HEK293 (cell line): Measurements from ENCODE around the gene ME3.

Experiments
- CTCF ChIA-PET: fragments of 350-600 bp; formaldehyde crosslinking; extraction: SDS; loops from one replicate; lab custom pipeline; 2021; ENCODE audit warnings: antibody characterized with exemption; lab: Yijun Ruan, JAX
- POLR2A ChIA-PET: fragments of 300-600 bp; formaldehyde crosslinking; extraction: SDS; loops from one replicate; lab custom pipeline; 2020; ENCODE audit warnings: antibody characterized with exemption, inconsistent platforms; lab: Yijun Ruan, JAX
- H3K27ac ChIP-seq: fragments of 200-500 bp; sonication (Bioruptor generic); 2 replicates; pipeline ENCODE4 v1.5.1; 2014; ENCODE audit warnings: low read depth, low read length, control low read depth, inconsistent platforms; ENCODE audit errors: extremely low read depth
- H3K36me3 ChIP-seq, 2 experiments: fragments of 200-500 bp in 1 of 2; sonication (Bioruptor generic) in 1 of 2; 1 replicate in 1 of 2; 2 replicates in 1 of 2; pipeline ENCODE4 v1.5.1; 2014 to 2017; ENCODE audit warnings: inconsistent platforms in 2 of 2, low read length in 2 of 2; ENCODE audit not compliant: control insufficient read depth in 2 of 2, insufficient read depth in 1 of 2
- H3K4me1 ChIP-seq: fragments of 200-500 bp; sonication (Bioruptor generic); 2 replicates; pipeline ENCODE4 v1.5.1; 2014; ENCODE audit warnings: mild to moderate bottlenecking, low read length, inconsistent platforms; ENCODE audit not compliant: control insufficient read depth, insufficient read depth
- H3K4me3 ChIP-seq: 2 replicates; pipeline ENCODE4 v1.5.1; 2011; ENCODE audit warnings: low read depth, mild to moderate bottlenecking, control low read depth, low read length, moderate library complexity
- H3K9me3 ChIP-seq: fragments of 200-500 bp; sonication (Bioruptor generic); 2 replicates; pipeline ENCODE4 v1.5.1; 2014; ENCODE audit warnings: low read depth, low read length, inconsistent platforms; ENCODE audit not compliant: control insufficient read depth, insufficient read depth
- FEZF1 ChIP-seq: fragments of 450-650 bp; formaldehyde crosslinking; IDR thresholded peaks from 2 replicates; pipeline ENCODE4 v1.5.1; 2016; ENCODE audit warnings: missing biosample characterization, missing genetic modification characterization
- GLI2 ChIP-seq: fragments of 450-650 bp; formaldehyde crosslinking; IDR thresholded peaks from 2 replicates; pipeline ENCODE4; 2017; ENCODE audit warnings: missing biosample characterization, missing genetic modification characterization, low read depth, borderline replicate concordance
- OVOL3 ChIP-seq: fragments of 450-650 bp; formaldehyde crosslinking; IDR thresholded peaks from 2 replicates; pipeline ENCODE4 v1.5.1; 2016; ENCODE audit warnings: missing biosample characterization, missing genetic modification characterization
- PATZ1 ChIP-seq: fragments of 450-650 bp; formaldehyde crosslinking; IDR thresholded peaks from 2 replicates; pipeline ENCODE4 v1.5.1; 2016; ENCODE audit warnings: missing biosample characterization, missing genetic modification characterization
- ZBTB7A ChIP-seq: fragments of 450-650 bp; formaldehyde crosslinking; IDR thresholded peaks from 2 replicates; pipeline ENCODE4 v1.5.1; 2016; ENCODE audit warnings: low read depth, missing biosample characterization, missing genetic modification characterization
- ZNF132 ChIP-seq: fragments of 450-650 bp; formaldehyde crosslinking; IDR thresholded peaks from 2 replicates; pipeline ENCODE4 v1.5.1; 2017; ENCODE audit warnings: missing biosample characterization, missing genetic modification characterization, borderline replicate concordance
- ZNF140 ChIP-seq: fragments of 450-650 bp; formaldehyde crosslinking; IDR thresholded peaks from 2 replicates; pipeline ENCODE4 v1.5.1; 2016; ENCODE audit warnings: missing biosample characterization, missing genetic modification characterization
- ZNF274 ChIP-seq, 2 experiments: fragments of 200-500 bp in 1 of 2; fragments of 450-650 bp in 1 of 2; sonication (Bioruptor generic) in 1 of 2; formaldehyde crosslinking in 1 of 2; IDR thresholded peaks; 2 replicates each; pipeline versions ENCODE4 v1.5.1 to v1.6.1; 2014 to 2016; ENCODE audit warnings: borderline replicate concordance in 1 of 2, inconsistent platforms in 1 of 2, low read length in 1 of 2, missing biosample characterization in 1 of 2, missing genetic modification characterization in 1 of 2
- ZNF280C ChIP-seq: fragments of 450-650 bp; formaldehyde crosslinking; IDR thresholded peaks from 2 replicates; pipeline ENCODE4 v1.5.1; 2016; ENCODE audit warnings: missing biosample characterization, missing genetic modification characterization
- ZNF37A ChIP-seq: fragments of 450-650 bp; IDR thresholded peaks from 2 replicates; pipeline ENCODE4 v1.5.1; 2018; ENCODE audit warnings: missing biosample characterization, missing genetic modification characterization
- ZNF623 ChIP-seq: fragments of 450-650 bp; formaldehyde crosslinking; IDR thresholded peaks from 2 replicates; pipeline ENCODE4 v1.5.1; 2016; ENCODE audit warnings: missing biosample characterization, missing genetic modification characterization
- ZNF629 ChIP-seq: fragments of 450-650 bp; formaldehyde crosslinking; IDR thresholded peaks from 2 replicates; pipeline ENCODE4 v1.5.1; 2017; ENCODE audit warnings: missing biosample characterization, missing genetic modification characterization
- ZNF692 ChIP-seq: fragments of 450-650 bp; formaldehyde crosslinking; IDR thresholded peaks from 2 replicates; pipeline ENCODE4 v1.5.1; 2016; ENCODE audit warnings: missing biosample characterization, missing genetic modification characterization
- ZNF792 ChIP-seq: fragments of 450-650 bp; formaldehyde crosslinking; IDR thresholded peaks from 2 replicates; pipeline ENCODE4 v1.5.1; 2016; ENCODE audit warnings: missing biosample characterization, missing genetic modification characterization
- TF ChIP-seq, protein P1 (sequence below): fragments of 450-650 bp; formaldehyde crosslinking; IDR thresholded peaks from 2 replicates; pipeline ENCODE4 v1.5.1; 2016; ENCODE audit warnings: missing biosample characterization, missing genetic modification characterization
- TF ChIP-seq, protein P2 (sequence below): fragments of 450-650 bp; formaldehyde crosslinking; IDR thresholded peaks from 2 replicates; pipeline ENCODE4 v1.5.1; 2017; ENCODE audit warnings: missing biosample characterization, mild to moderate bottlenecking, missing genetic modification characterization, moderate library complexity
- TF ChIP-seq, protein P3 (sequence below): fragments of 450-650 bp; formaldehyde crosslinking; IDR thresholded peaks from 2 replicates; pipeline ENCODE4 v1.5.1; 2016; ENCODE audit warnings: missing biosample characterization, missing genetic modification characterization

Gene ME3

GRCh38 chr11:86591631-86592030 is 80.8 kb downstream of the ME3 start:
- Histone ChIP-seq H3K4me1 (peaks cover 6% of the 10 kb centered on the region; the same call in 1 of the 2 replicates), H3K9me3 (no peaks in the 10 kb centered on the region), H3K4me3 (no peak overlapping the region), H3K27ac (peak overlapping the region; percentile 35; the same call in 1 of the 2 replicates), H3K36me3 (no peaks in the 10 kb centered on the region)
- ChIA-PET POLR2A (no interaction called here), CTCF (no interaction called here)
- TF ChIP-seq OVOL3 (tag by site-specific recombination): no peak
- no peak for TF ChIP-seq ZNF132 (tag by site-specific recombination)
- no peak for TF ChIP-seq ZNF280C (tag by site-specific recombination)
- TF ChIP-seq ZNF623 (tag by site-specific recombination): no peak
- no peak for TF ChIP-seq ZNF792 (tag by site-specific recombination)
- TF ChIP-seq PATZ1 (tag by site-specific recombination): no peak
- TF ChIP-seq ZNF37A (tag by site-specific recombination): no peak
- no peak for TF ChIP-seq ZNF274 (IDR thresholded peaks at IDR 0.05; ENCODE audit: low read length)
- TF ChIP-seq ZNF274 (tag by site-specific recombination; IDR thresholded peaks at IDR 0.05; ENCODE audit: borderline replicate concordance): no peak
- TF ChIP-seq GLI2 (tag by site-specific recombination): no peak
- no peak for TF ChIP-seq ZBTB7A (tag by site-specific recombination)
- TF ChIP-seq FEZF1 (tag by site-specific recombination): no peak
- TF ChIP-seq, protein P1, sequence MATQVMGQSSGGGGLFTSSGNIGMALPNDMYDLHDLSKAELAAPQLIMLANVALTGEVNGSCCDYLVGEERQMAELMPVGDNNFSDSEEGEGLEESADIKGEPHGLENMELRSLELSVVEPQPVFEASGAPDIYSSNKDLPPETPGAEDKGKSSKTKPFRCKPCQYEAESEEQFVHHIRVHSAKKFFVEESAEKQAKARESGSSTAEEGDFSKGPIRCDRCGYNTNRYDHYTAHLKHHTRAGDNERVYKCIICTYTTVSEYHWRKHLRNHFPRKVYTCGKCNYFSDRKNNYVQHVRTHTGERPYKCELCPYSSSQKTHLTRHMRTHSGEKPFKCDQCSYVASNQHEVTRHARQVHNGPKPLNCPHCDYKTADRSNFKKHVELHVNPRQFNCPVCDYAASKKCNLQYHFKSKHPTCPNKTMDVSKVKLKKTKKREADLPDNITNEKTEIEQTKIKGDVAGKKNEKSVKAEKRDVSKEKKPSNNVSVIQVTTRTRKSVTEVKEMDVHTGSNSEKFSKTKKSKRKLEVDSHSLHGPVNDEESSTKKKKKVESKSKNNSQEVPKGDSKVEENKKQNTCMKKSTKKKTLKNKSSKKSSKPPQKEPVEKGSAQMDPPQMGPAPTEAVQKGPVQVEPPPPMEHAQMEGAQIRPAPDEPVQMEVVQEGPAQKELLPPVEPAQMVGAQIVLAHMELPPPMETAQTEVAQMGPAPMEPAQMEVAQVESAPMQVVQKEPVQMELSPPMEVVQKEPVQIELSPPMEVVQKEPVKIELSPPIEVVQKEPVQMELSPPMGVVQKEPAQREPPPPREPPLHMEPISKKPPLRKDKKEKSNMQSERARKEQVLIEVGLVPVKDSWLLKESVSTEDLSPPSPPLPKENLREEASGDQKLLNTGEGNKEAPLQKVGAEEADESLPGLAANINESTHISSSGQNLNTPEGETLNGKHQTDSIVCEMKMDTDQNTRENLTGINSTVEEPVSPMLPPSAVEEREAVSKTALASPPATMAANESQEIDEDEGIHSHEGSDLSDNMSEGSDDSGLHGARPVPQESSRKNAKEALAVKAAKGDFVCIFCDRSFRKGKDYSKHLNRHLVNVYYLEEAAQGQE (tag by site-specific recombination): no peak
- TF ChIP-seq ZNF692: no peak
- no peak for TF ChIP-seq ZNF140
- TF ChIP-seq ZNF629 (tag by site-specific recombination): no peak
- TF ChIP-seq, protein P2, sequence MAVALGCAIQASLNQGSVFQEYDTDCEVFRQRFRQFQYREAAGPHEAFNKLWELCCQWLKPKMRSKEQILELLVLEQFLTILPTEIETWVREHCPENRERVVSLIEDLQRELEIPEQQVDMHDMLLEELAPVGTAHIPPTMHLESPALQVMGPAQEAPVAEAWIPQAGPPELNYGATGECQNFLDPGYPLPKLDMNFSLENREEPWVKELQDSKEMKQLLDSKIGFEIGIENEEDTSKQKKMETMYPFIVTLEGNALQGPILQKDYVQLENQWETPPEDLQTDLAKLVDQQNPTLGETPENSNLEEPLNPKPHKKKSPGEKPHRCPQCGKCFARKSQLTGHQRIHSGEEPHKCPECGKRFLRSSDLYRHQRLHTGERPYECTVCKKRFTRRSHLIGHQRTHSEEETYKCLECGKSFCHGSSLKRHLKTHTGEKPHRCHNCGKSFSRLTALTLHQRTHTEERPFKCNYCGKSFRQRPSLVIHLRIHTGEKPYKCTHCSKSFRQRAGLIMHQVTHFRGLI (tag by site-specific recombination): no peak
- TF ChIP-seq, protein P3, sequence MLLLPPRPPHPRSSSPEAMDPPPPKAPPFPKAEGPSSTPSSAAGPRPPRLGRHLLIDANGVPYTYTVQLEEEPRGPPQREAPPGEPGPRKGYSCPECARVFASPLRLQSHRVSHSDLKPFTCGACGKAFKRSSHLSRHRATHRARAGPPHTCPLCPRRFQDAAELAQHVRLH (tag by site-specific recombination): no peak
